HL-60 (cell line): Measurements from ENCODE around the gene CCT5.

Source experiments
- GABPA ChIP-seq: IDR thresholded peaks from 2 replicates; pipeline ENCODE4 v1.6.1; 2012; ENCODE audit warnings: low read depth
- POLR2AphosphoS5 ChIP-seq: IDR thresholded peaks from 2 replicates; pipeline ENCODE4 v1.6.1; 2012; ENCODE audit warnings: low read depth
- SPI1 ChIP-seq: IDR thresholded peaks from 2 replicates; pipeline ENCODE4 v1.6.1; 2012; ENCODE audit warnings: low read depth, mild to moderate bottlenecking, borderline replicate concordance
- TF ChIP-seq, protein P1 (sequence below): IDR thresholded peaks from one replicate; pipeline ENCODE4 v1.5.1; 2011; ENCODE audit warnings: low read length, control low read depth, inconsistent platforms; ENCODE audit not compliant: insufficient read depth
- TF ChIP-seq, protein P2 (sequence below): IDR thresholded peaks from 2 replicates; pipeline ENCODE4 v1.6.1; 2012; ENCODE audit warnings: low read depth; ENCODE audit not compliant: insufficient replicate concordance

DNA sequence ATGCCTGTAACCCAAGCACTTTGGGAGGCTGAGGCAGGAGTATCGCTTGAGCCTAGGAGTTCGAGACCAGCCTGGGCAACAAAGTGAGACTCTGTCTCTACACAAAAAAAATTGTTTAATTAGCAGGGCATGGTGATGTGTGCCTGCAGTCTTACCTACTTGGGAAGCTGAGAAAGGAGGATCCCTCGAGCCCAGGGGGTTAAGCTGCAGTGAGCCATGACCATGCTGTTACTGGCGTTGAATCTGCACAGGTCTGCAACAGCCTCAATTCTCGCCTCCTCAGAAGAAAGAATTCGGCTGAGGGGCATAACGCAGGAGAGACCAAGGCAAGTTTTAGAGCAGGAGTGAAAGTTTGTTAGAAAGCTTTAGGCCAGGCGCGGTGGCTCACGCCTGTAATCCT lies 18.0 kb downstream of the CCT5 start:
- TF ChIP-seq, protein P1, sequence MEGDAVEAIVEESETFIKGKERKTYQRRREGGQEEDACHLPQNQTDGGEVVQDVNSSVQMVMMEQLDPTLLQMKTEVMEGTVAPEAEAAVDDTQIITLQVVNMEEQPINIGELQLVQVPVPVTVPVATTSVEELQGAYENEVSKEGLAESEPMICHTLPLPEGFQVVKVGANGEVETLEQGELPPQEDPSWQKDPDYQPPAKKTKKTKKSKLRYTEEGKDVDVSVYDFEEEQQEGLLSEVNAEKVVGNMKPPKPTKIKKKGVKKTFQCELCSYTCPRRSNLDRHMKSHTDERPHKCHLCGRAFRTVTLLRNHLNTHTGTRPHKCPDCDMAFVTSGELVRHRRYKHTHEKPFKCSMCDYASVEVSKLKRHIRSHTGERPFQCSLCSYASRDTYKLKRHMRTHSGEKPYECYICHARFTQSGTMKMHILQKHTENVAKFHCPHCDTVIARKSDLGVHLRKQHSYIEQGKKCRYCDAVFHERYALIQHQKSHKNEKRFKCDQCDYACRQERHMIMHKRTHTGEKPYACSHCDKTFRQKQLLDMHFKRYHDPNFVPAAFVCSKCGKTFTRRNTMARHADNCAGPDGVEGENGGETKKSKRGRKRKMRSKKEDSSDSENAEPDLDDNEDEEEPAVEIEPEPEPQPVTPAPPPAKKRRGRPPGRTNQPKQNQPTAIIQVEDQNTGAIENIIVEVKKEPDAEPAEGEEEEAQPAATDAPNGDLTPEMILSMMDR, result no peak
- TF ChIP-seq, protein P2, sequence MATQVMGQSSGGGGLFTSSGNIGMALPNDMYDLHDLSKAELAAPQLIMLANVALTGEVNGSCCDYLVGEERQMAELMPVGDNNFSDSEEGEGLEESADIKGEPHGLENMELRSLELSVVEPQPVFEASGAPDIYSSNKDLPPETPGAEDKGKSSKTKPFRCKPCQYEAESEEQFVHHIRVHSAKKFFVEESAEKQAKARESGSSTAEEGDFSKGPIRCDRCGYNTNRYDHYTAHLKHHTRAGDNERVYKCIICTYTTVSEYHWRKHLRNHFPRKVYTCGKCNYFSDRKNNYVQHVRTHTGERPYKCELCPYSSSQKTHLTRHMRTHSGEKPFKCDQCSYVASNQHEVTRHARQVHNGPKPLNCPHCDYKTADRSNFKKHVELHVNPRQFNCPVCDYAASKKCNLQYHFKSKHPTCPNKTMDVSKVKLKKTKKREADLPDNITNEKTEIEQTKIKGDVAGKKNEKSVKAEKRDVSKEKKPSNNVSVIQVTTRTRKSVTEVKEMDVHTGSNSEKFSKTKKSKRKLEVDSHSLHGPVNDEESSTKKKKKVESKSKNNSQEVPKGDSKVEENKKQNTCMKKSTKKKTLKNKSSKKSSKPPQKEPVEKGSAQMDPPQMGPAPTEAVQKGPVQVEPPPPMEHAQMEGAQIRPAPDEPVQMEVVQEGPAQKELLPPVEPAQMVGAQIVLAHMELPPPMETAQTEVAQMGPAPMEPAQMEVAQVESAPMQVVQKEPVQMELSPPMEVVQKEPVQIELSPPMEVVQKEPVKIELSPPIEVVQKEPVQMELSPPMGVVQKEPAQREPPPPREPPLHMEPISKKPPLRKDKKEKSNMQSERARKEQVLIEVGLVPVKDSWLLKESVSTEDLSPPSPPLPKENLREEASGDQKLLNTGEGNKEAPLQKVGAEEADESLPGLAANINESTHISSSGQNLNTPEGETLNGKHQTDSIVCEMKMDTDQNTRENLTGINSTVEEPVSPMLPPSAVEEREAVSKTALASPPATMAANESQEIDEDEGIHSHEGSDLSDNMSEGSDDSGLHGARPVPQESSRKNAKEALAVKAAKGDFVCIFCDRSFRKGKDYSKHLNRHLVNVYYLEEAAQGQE, result no peak
- TF ChIP-seq POLR2AphosphoS5 (no peak), GABPA (no peak), SPI1 (no peak)
